Glutamatergic neuron (in vitro differentiated cells): Measurements from ENCODE around the gene ZMIZ1. TPM values are rescaled to one million over a fixed set of nuclear protein-coding genes. Genes with fewer than 3 reads are reported as not detected.
"Not testable (repeated sequence)": the region's sequence is repeated elsewhere in the genome, so short reads cannot be mapped to it uniquely, and the experiment has no call there.

ENCODE experiments used
- DNase-seq: peaks from one replicate; pipeline ENCODE4 v3.0.0; 2022
- H3K27ac Mint-ChIP-seq: one replicate; pipeline ENCODE4 v1.8.0; 2020; ENCODE audit warnings: mild to moderate bottlenecking, mixed read lengths, inconsistent platforms; ENCODE audit not compliant: unreplicated experiment
- H3K27me3 Mint-ChIP-seq: one replicate; pipeline ENCODE4 v1.8.0; 2020; ENCODE audit warnings: mild to moderate bottlenecking, moderate library complexity, mixed read lengths, inconsistent platforms; ENCODE audit not compliant: unreplicated experiment
- H3K36me3 Mint-ChIP-seq: one replicate; pipeline ENCODE4 v1.8.0; 2020; ENCODE audit warnings: mild to moderate bottlenecking, mixed read lengths, inconsistent platforms; ENCODE audit not compliant: unreplicated experiment
- H3K4me1 Mint-ChIP-seq: one replicate; pipeline ENCODE4 v1.8.0; 2020; ENCODE audit warnings: mild to moderate bottlenecking, low read depth, mixed read lengths, inconsistent platforms; ENCODE audit not compliant: unreplicated experiment
- H3K4me3 Mint-ChIP-seq: one replicate; pipeline ENCODE4 v1.8.0; 2020; ENCODE audit warnings: mild to moderate bottlenecking, mixed read lengths, inconsistent platforms; ENCODE audit not compliant: unreplicated experiment
- H3K9me3 Mint-ChIP-seq: one replicate; pipeline ENCODE4 v1.8.0; 2020; ENCODE audit warnings: mild to moderate bottlenecking, moderate library complexity, mixed read lengths, inconsistent platforms; ENCODE audit not compliant: unreplicated experiment
- CTCF ChIP-seq: fragments of 200-600 bp; sonication (generic); IDR thresholded peaks from one replicate; pipeline ENCODE4 v1.5.0; 2021; ENCODE audit not compliant: partially characterized antibody, unreplicated experiment
- total RNA-seq: library from RNA; stranded (reverse); fragmentation: NEBNext Ultra II Directional; extraction: Animal tissue kit (Norgen Biotek cat#: 25700); gene quantifications from one replicate; pipeline ENCODE4 v1.2.1, GENCODE V29; 2021; ENCODE audit not compliant: unreplicated experiment

ZMIZ1 gene
- total RNA-seq, 1 donor from 2014 or later: 230 TPM

DNA sequence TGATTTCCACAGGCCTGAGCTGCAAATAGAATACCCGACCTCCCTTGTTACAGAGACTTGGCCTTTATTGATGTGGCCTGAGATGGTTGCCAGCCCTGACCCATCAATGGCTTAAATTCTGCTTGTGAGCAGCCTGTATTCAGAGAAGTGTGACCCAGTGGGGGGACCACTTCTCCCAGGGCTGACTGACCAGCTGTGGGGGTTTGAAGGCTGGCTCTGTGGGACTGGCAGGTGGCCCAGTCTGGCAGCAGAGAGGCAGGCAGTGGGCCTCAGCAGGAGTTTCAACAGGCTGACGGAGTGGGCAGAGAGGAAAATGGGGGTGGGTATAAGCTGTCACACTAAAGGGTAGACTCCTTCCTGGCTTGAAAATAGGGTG, 266.3 kb downstream of the ZMIZ1 start:
- TF ChIP-seq CTCF: no peak
- H3K27me3 Mint-ChIP-seq: peaks cover 5% of the 10 kb centered on the region
- no peak overlapping the region for H3K4me3 Mint-ChIP-seq
- H3K36me3 Mint-ChIP-seq: no peaks in the 10 kb centered on the region
- no peak overlapping the region for H3K27ac Mint-ChIP-seq
- peaks cover 7% of the 10 kb centered on the region for H3K4me1 Mint-ChIP-seq
- peaks cover 9% of the 10 kb centered on the region for H3K9me3 Mint-ChIP-seq
- DNase-seq: no peak

- no peak for DNase-seq
- Mint-ChIP-seq H3K4me3 (no peak overlapping the region), H3K27ac (no peak overlapping the region), H3K4me1 (peaks cover 7% of the 10 kb centered on the region), H3K9me3 (peaks cover 9% of the 10 kb centered on the region), H3K27me3 (peaks cover 5% of the 10 kb centered on the region), H3K36me3 (no peaks in the 10 kb centered on the region)
- TF ChIP-seq CTCF: no peak
These were observed 266.9 kb downstream of the ZMIZ1 start for GRCh38 chr10:79335470-79336235.

DNA sequence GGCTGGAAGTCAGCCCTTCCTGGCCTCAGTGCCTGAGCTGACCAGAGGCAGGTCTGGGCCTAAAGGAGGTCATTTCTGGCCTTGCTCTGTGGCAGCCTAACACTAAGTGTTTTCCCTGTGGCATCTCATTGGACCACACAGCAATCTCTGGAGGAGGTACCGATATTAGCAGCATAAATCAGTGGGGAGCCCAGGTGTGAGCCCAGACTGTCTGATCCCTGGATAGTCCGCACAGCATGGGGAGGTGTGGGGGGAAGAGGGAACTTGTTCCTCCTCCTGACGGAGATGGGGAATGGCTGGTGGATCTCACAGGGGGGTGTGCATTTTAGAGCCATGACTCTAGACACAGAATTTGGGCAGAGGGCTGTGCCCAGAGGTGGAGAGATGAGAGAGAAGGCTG, 267.5 kb downstream of the ZMIZ1 start:
- peaks cover 9% of the 10 kb centered on the region for H3K9me3 Mint-ChIP-seq
- H3K27ac Mint-ChIP-seq: peak overlapping the region; percentile 17
- TF ChIP-seq CTCF: no peak
- no peak overlapping the region for H3K4me3 Mint-ChIP-seq
- peaks cover 5% of the 10 kb centered on the region for H3K27me3 Mint-ChIP-seq
- H3K36me3 Mint-ChIP-seq: no peaks in the 10 kb centered on the region
- peaks cover 7% of the 10 kb centered on the region for H3K4me1 Mint-ChIP-seq
- DNase-seq: no peak

GRCh38 chr10:79336739-79337138, 268.0 kb downstream of the ZMIZ1 start:
- peaks cover 5% of the 10 kb centered on the region for H3K27me3 Mint-ChIP-seq
- peaks cover 7% of the 10 kb centered on the region for H3K4me1 Mint-ChIP-seq
- no peak overlapping the region for H3K27ac Mint-ChIP-seq
- H3K4me3 Mint-ChIP-seq: no peak overlapping the region
- no peak for TF ChIP-seq CTCF
- no peaks in the 10 kb centered on the region for H3K36me3 Mint-ChIP-seq
- H3K9me3 Mint-ChIP-seq: peaks cover 9% of the 10 kb centered on the region
- no peak for DNase-seq

- DNase-seq, H3K9me3 Mint-ChIP-seq, H3K4me3 Mint-ChIP-seq, H3K36me3 Mint-ChIP-seq, H3K27ac Mint-ChIP-seq, H3K27me3 Mint-ChIP-seq: not testable (repeated sequence)
- H3K4me1 Mint-ChIP-seq: peaks cover 10% of the 10 kb centered on the region
These were observed 269.2 kb downstream of the ZMIZ1 start for GRCh38 chr10:79337783-79338469.
